Measurements from ENCODE around the gene TNK1. TPM values are rescaled to one million over a fixed set of nuclear protein-coding genes. Genes with fewer than 3 reads are reported as not detected.

The TNK1 gene
- total RNA-seq, 1 experiment from 2014 or later, result 16.8 TPM

DNA sequence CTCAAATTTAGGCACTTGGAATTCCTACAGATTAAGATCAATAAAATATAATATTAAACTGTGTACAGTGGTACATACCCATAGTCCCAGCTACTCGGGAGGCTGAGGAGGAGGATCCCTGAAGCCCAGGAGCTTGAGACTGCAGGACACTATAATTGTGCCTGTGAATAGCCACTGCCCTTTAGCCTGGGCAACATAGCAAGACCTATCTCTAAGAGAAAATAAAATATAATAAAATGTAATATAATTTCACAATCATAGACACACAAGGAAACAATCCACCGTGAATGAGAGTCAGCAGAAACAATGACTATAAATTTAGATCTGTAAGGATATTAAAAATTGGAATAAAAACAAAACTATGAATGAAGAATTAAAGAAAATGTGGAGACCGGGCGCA, 10.0 kb upstream of the TNK1 start:
- Histone ChIP-seq H3K9me3 (ENCODE audit: control insufficient read depth in 1 of 2, insufficient read depth in 1 of 2, low read depth in 1 of 2, low read length in 2 of 2) (no peaks in the 10 kb centered on the region), H3K79me2 (ENCODE audit: insufficient read depth, low read length) (no peaks in the 10 kb centered on the region), H3K36me3 (ENCODE audit: control insufficient read depth in 1 of 2, insufficient read depth in 2 of 2, low read length in 2 of 2) (no peaks in the 10 kb centered on the region), H3K27ac (ENCODE audit: low read depth, low read length) (no peak overlapping the region), H3K4me1 (ENCODE audit: control insufficient read depth in 1 of 2, insufficient read depth in 2 of 2, low read length in 2 of 2) (no peaks in the 10 kb centered on the region), H3K9me2 (ENCODE audit: insufficient read depth) (no peaks in the 10 kb centered on the region), H3K9ac (ENCODE audit: low read length) (no peak overlapping the region), H4K20me1 (ENCODE audit: insufficient read depth) (no peaks in the 10 kb centered on the region), H2AFZ (ENCODE audit: low read depth, low read length, poor library complexity, severe bottlenecking) (no peak overlapping the region), H3K27me3 (ENCODE audit: insufficient read depth, low read length) (no peaks in the 10 kb centered on the region), H3K4me2 (ENCODE audit: low read length) (no peak overlapping the region), H3K4me3 (replicated peaks in 1 of 2; ENCODE audit: low read depth in 1 of 2, low read length in 2 of 2) (no peak overlapping the region)
- CTCF ChIA-PET, result interaction anchor here (0.9 kb wide), 1 partner anchor 15 kb away, joined by 4 read pairs; no protein-coding TSS in a partner anchor
- ATAC-seq, result no peak
- RAD21 ChIA-PET (ENCODE audit: low non-redundant PET in 1 of 2, low total read pairs in 2 of 2, uncharacterized antibody in 2 of 2, unreplicated experiment in 2 of 2), result no interaction called here
- POLR2A ChIA-PET, result no interaction called here
- no peak for DNase-seq (ENCODE audit: low read depth, low spot score)
- TF ChIP-seq EZH2 (IDR thresholded peaks at IDR 0.05) (no peak), POLR2AphosphoS5 (IDR thresholded peaks at IDR 0.05; ENCODE audit: low read depth, low read length) (no peak), SP1 (IDR thresholded peaks at IDR 0.05; ENCODE audit: low read depth) (no peak), SIN3A (IDR thresholded peaks at IDR 0.05; ENCODE audit: low read depth) (no peak)
- no TSS peak for BruUV-seq (replicated peaks)
- intact Hi-C loops (cut with micrococcal nuclease), result no loop called here

DNA sequence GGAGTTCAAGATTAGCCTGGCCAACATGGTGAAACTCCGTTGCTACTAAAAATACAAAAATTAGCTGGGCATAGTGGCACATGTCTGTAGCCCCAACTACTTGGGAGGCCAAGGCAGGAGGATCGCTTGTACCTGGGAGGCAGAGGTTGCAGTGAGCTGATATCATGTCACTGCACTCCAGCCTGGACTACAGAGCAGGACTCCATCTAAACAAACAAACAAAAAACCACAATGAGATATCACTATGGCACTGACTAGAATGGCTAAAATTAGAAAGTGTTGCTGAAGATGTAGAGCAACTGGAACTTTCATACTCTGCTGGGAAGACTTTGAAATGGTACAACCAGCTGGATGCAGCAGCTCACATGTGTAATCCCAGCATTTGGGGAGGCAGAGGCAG, 6.5 kb upstream of the TNK1 start:
- Histone ChIP-seq H3K9me2 (ENCODE audit: insufficient read depth) (no peaks in the 10 kb centered on the region), H3K4me2 (ENCODE audit: low read length) (no peak overlapping the region), H3K79me2 (ENCODE audit: insufficient read depth, low read length) (no peaks in the 10 kb centered on the region), H4K20me1 (ENCODE audit: insufficient read depth) (no peaks in the 10 kb centered on the region), H3K27ac (ENCODE audit: low read depth, low read length) (no peak overlapping the region), H3K4me3 (replicated peaks in 1 of 2; ENCODE audit: low read depth in 1 of 2, low read length in 2 of 2) (no peak overlapping the region), H3K36me3 (ENCODE audit: control insufficient read depth in 1 of 2, insufficient read depth in 2 of 2, low read length in 2 of 2) (no peaks in the 10 kb centered on the region), H3K9ac (ENCODE audit: low read length) (no peak overlapping the region), H3K9me3 (ENCODE audit: control insufficient read depth in 1 of 2, insufficient read depth in 1 of 2, low read depth in 1 of 2, low read length in 2 of 2) (0 out of 4 replicates have a peak, but pooled peaks cover 0 to 3% of the 10 kb centered on the region in 2 experiments), H3K27me3 (ENCODE audit: insufficient read depth, low read length) (no peaks in the 10 kb centered on the region), H3K4me1 (ENCODE audit: control insufficient read depth in 1 of 2, insufficient read depth in 2 of 2, low read length in 2 of 2) (no peaks in the 10 kb centered on the region), H2AFZ (ENCODE audit: low read depth, low read length, poor library complexity, severe bottlenecking) (no peak overlapping the region)
- POLR2A ChIA-PET, result no interaction called here
- DNase-seq (ENCODE audit: low read depth, low spot score) (no peak), ATAC-seq (0 out of 2 replicates have a peak, but pooled peaks have one; percentile 17)
- TF ChIP-seq, protein P1, sequence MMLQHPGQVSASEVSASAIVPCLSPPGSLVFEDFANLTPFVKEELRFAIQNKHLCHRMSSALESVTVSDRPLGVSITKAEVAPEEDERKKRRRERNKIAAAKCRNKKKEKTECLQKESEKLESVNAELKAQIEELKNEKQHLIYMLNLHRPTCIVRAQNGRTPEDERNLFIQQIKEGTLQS (IDR thresholded peaks at IDR 0.05), result no peak
- TF ChIP-seq SRF (IDR thresholded peaks at IDR 0.05; ENCODE audit: low read depth) (no peak), TCF7L2 (IDR thresholded peaks at IDR 0.05; ENCODE audit: borderline replicate concordance, extremely low read depth, insufficient read depth, insufficient read length) (no peak), FOSL1 (IDR thresholded peaks at IDR 0.05; ENCODE audit: low read depth) (no peak), CEBPB (IDR thresholded peaks at IDR 0.05; ENCODE audit: low read depth) (no peak), EZH2phosphoT487 (IDR thresholded peaks at IDR 0.05; ENCODE audit: borderline replicate concordance) (no peak), CBX3 (IDR thresholded peaks at IDR 0.05; ENCODE audit: low read depth) (no peak), POLR2AphosphoS5 (IDR thresholded peaks at IDR 0.05; ENCODE audit: low read depth, low read length) (no peak)
- TF ChIP-seq, protein P2, sequence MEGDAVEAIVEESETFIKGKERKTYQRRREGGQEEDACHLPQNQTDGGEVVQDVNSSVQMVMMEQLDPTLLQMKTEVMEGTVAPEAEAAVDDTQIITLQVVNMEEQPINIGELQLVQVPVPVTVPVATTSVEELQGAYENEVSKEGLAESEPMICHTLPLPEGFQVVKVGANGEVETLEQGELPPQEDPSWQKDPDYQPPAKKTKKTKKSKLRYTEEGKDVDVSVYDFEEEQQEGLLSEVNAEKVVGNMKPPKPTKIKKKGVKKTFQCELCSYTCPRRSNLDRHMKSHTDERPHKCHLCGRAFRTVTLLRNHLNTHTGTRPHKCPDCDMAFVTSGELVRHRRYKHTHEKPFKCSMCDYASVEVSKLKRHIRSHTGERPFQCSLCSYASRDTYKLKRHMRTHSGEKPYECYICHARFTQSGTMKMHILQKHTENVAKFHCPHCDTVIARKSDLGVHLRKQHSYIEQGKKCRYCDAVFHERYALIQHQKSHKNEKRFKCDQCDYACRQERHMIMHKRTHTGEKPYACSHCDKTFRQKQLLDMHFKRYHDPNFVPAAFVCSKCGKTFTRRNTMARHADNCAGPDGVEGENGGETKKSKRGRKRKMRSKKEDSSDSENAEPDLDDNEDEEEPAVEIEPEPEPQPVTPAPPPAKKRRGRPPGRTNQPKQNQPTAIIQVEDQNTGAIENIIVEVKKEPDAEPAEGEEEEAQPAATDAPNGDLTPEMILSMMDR (IDR thresholded peaks at IDR 0.05 in 2 of 3, conservative IDR thresholded peaks at IDR 0.05 in 1 of 3; ENCODE audit: borderline replicate concordance in 1 of 3, insufficient read depth in 1 of 3, low read depth in 2 of 3, low read length in 2 of 3), result no peak
- TF ChIP-seq, protein P3, sequence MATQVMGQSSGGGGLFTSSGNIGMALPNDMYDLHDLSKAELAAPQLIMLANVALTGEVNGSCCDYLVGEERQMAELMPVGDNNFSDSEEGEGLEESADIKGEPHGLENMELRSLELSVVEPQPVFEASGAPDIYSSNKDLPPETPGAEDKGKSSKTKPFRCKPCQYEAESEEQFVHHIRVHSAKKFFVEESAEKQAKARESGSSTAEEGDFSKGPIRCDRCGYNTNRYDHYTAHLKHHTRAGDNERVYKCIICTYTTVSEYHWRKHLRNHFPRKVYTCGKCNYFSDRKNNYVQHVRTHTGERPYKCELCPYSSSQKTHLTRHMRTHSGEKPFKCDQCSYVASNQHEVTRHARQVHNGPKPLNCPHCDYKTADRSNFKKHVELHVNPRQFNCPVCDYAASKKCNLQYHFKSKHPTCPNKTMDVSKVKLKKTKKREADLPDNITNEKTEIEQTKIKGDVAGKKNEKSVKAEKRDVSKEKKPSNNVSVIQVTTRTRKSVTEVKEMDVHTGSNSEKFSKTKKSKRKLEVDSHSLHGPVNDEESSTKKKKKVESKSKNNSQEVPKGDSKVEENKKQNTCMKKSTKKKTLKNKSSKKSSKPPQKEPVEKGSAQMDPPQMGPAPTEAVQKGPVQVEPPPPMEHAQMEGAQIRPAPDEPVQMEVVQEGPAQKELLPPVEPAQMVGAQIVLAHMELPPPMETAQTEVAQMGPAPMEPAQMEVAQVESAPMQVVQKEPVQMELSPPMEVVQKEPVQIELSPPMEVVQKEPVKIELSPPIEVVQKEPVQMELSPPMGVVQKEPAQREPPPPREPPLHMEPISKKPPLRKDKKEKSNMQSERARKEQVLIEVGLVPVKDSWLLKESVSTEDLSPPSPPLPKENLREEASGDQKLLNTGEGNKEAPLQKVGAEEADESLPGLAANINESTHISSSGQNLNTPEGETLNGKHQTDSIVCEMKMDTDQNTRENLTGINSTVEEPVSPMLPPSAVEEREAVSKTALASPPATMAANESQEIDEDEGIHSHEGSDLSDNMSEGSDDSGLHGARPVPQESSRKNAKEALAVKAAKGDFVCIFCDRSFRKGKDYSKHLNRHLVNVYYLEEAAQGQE (IDR thresholded peaks at IDR 0.05; ENCODE audit: low read depth), result no peak
- TF ChIP-seq, protein P4, sequence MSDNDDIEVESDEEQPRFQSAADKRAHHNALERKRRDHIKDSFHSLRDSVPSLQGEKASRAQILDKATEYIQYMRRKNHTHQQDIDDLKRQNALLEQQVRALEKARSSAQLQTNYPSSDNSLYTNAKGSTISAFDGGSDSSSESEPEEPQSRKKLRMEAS (IDR thresholded peaks at IDR 0.05), result no peak
- intact Hi-C loops (cut with micrococcal nuclease), result no loop called here
- RAD21 ChIA-PET (ENCODE audit: low non-redundant PET in 1 of 2, low total read pairs in 2 of 2, uncharacterized antibody in 2 of 2, unreplicated experiment in 2 of 2), result no interaction called here
- BruUV-seq (replicated peaks), result no TSS peak
- CTCF ChIA-PET, result no interaction called here

All from HCT116 (cell line).